Neutrophil (primary cell): ENCODE measurements around the gene PTPRJ.
A peak's percentile ranks its signal among the peaks of the same experiment; 100 is the strongest.

Experiments used
- H3K27ac ChIP-seq: fragments of 200-600 bp; sonication (generic); 2 replicates; pipeline ENCODE4 v1.5.1; 2016; ENCODE audit warnings: mild to moderate bottlenecking, moderate library complexity
- H3K27me3 ChIP-seq: fragments of 200-600 bp; sonication (generic); 2 replicates; pipeline ENCODE4 v1.6.0; 2016; ENCODE audit warnings: mild to moderate bottlenecking
- H3K36me3 ChIP-seq: fragments of 200-600 bp; sonication (generic); 2 replicates; pipeline ENCODE4 v1.5.1; 2017
- H3K4me1 ChIP-seq, 2 experiments: fragments of 200-600 bp in 1 of 2; sonication (generic) in 1 of 2; 1 replicate in 1 of 2; 2 replicates in 1 of 2; pipeline versions ENCODE4 v1.5.1 to v1.6.1; 2013 to 2016; ENCODE audit warnings: low read depth in 1 of 2, low read length in 1 of 2, mild to moderate bottlenecking in 1 of 2, moderate library complexity in 1 of 2; ENCODE audit not compliant: control insufficient read depth in 1 of 2, insufficient read depth in 1 of 2
- H3K4me3 ChIP-seq, 2 experiments: fragments of 200-600 bp in 1 of 2; sonication (generic) in 1 of 2; 1 replicate in 1 of 2; 2 replicates in 1 of 2; pipeline ENCODE4 v1.5.1; 2013 to 2016; ENCODE audit warnings: low read depth in 1 of 2, low read length in 1 of 2, mild to moderate bottlenecking in 1 of 2, moderate library complexity in 1 of 2
- H3K9me3 ChIP-seq: fragments of 200-600 bp; sonication (generic); 2 replicates; pipeline ENCODE4 v1.5.1; 2016
- CTCF ChIP-seq: fragments of 200-600 bp; sonication (generic); IDR thresholded peaks from 2 replicates; pipeline ENCODE4 v1.5.1; 2016; ENCODE audit warnings: antibody characterized with exemption

PTPRJ gene

DNA sequence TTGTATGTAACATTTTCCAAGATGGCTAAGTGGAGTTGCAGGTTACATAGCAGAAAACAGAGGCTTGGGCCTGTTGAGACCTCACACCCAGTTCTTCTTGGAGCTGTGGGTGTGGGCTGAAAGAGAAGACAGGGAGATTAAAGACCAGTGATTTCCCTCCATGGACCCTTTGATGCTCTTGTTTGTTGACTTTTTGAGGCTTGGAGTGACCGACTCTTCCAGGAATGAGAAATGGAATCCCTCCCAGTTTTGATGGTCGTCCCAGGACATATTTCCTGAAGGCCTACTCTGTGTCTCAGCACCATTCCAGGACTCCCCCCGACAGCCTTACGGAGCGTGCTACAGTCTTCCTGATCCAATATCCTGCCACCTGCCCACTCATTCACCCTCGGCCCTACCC lies 96.9 kb downstream of the PTPRJ start:
- peaks cover 45 to 51% of the 10 kb centered on the region in 2 experiments for H3K4me1 ChIP-seq
- H3K4me3 ChIP-seq = no peak overlapping the region
- peak overlapping the region; percentile 57 for H3K27ac ChIP-seq
- no peaks in the 10 kb centered on the region for H3K27me3 ChIP-seq
- no peaks in the 10 kb centered on the region for H3K9me3 ChIP-seq
- H3K36me3 ChIP-seq = peaks cover 4% of the 10 kb centered on the region
- TF ChIP-seq CTCF = no peak

GRCh38 chr11:48078689-48079088 lies 98.3 kb downstream of the PTPRJ start:
- no peak for TF ChIP-seq CTCF
- Histone ChIP-seq H3K27ac (no peak overlapping the region), H3K4me3 (no peak overlapping the region), H3K36me3 (peaks cover 4% of the 10 kb centered on the region), H3K4me1 (peaks cover 59 to 63% of the 10 kb centered on the region in 2 experiments), H3K27me3 (no peaks in the 10 kb centered on the region), H3K9me3 (no peaks in the 10 kb centered on the region)

DNA sequence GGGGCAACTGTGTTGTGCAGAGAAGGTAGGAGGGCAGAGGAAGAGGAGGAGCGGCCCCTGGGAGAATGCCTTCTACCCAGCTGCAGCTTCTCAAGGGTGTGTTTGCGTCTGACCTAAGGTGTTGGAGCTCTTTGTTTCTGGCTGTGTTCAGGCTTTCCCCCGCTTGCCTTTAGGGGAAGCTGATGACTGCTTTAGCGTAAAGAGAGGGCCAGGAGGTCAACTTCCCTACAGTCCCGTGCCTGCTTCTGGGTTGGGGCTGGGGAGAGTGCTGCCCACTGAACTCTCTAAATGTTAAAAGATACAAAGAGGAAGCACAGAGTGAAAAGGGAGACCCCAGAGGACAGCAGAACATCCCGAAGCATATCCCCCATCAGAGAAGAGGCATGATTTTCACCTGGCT lies 99.2 kb downstream of the PTPRJ start:
- no peak for TF ChIP-seq CTCF
- Histone ChIP-seq H3K36me3 (peaks cover 4% of the 10 kb centered on the region), H3K9me3 (no peaks in the 10 kb centered on the region), H3K27me3 (no peaks in the 10 kb centered on the region), H3K27ac (peak overlapping the region; percentile 72), H3K4me1 (peaks cover 65 to 69% of the 10 kb centered on the region in 2 experiments), H3K4me3 (no peak overlapping the region)

DNA sequence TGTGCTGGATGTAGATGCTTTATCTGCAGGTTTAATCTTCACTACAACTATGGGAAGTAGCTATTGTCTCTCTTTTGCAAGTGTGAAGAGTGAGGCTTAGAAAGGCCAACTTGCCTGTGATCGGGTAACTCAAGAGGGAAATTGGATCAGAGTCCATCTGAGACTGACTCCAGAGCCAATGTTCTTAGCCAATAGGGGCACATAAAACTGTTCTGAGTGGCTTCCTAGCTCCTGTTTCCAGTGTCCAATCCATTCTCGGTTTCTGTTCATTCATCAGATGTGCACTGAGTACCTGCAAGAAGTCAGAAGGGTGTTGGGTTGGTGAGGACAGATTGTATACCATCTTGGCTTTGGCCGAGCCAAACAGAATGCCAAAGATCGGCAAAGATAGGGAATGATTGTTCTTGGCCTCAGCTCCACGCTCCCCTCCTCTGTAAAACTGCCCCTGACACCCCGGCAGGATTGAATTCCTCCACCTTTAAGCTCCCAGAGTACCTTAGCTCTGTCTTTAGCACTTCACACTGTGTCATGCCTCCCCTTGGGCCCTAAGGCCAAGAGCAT lies 100.0 kb downstream of the PTPRJ start:
- no peak overlapping the region for H3K4me3 ChIP-seq
- no peak for TF ChIP-seq CTCF
- H3K36me3 ChIP-seq = peaks cover 4% of the 10 kb centered on the region
- no peaks in the 10 kb centered on the region for H3K9me3 ChIP-seq
- no peaks in the 10 kb centered on the region for H3K27me3 ChIP-seq
- H3K4me1 ChIP-seq = peaks cover 57 to 61% of the 10 kb centered on the region in 2 experiments
- peak overlapping the region; percentile 72 for H3K27ac ChIP-seq

DNA sequence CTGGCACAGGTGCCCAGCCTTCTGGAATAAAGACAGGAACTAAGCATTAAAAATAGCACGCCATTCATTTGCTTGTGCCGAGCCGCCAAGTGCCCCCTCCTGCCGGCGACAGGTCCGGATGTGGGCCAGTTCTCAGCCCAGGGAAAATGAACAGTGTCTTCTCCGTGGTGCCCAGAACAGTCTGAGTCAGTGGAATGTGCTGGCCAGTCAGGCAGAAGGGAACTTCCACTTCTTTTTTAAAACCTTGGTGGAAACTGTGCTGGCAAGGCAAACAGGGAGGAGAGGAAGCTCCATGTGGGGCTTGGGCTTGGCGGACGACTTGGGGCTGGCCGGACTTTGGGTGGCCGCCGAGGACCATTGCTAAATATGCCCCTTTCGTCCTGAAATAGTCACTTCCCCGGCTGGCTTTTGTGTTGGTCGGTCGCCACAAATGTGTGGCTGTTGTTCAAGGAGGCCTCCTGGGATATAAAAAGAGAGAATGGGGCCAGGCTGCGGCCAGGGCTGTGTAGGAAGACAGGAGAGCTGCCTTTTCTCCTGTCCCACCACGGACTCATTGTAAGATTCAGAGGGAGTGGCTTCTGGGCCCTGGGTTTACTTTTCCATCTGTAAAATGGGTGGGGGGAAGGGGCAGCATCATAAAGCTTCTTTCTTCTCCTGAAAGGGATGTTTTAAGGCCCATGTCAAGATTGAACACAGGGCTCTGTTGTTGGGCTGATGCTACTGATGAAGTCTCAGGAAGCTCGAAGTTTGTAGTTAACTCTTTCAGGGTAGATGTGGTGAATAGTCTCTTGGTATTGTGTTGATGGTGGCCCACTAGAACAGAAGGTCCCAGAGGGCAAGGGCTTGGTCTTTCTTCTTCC lies 101.0 kb downstream of the PTPRJ start:
- Histone ChIP-seq H3K36me3 (peaks cover 4% of the 10 kb centered on the region), H3K4me1 (peaks cover 47 to 54% of the 10 kb centered on the region in 2 experiments), H3K27ac (peak overlapping the region; percentile 72), H3K4me3 (no peak overlapping the region), H3K9me3 (no peaks in the 10 kb centered on the region), H3K27me3 (no peaks in the 10 kb centered on the region)
- no peak for TF ChIP-seq CTCF
